Epithelial cell of proximal tubule (primary cell): ENCODE measurements around the gene MIB2. TPM values are rescaled to one million over a fixed set of nuclear protein-coding genes. Genes with fewer than 3 reads are reported as not detected.
A peak's percentile ranks its signal among the peaks of the same experiment; 100 is the strongest.

Experiments used
- DNase-seq: peaks from one replicate; pipeline ENCODE4 v3.0.0-alpha.2; 2011; ENCODE audit warnings: low read depth
- H3K4me3 ChIP-seq: 2 replicates; pipeline ENCODE4 v1.5.1; 2011; ENCODE audit warnings: low read depth, mild to moderate bottlenecking, low read length
- total RNA-seq: library from RNA; depleted of rRNA; stranded (reverse); fragments of >200 nt; gene quantifications from 2 replicates; pipeline ENCODE4 v1.2.3, GENCODE V29; 2015
- TF ChIP-seq, protein P1 (sequence below): conservative IDR thresholded peaks from 2 replicates; pipeline ENCODE4 v1.5.1; 2012; ENCODE audit warnings: low read depth, mild to moderate bottlenecking, low read length

MIB2 gene
- total RNA-seq, 1 donor from 2014 or later, result 29.4 TPM

DNA sequence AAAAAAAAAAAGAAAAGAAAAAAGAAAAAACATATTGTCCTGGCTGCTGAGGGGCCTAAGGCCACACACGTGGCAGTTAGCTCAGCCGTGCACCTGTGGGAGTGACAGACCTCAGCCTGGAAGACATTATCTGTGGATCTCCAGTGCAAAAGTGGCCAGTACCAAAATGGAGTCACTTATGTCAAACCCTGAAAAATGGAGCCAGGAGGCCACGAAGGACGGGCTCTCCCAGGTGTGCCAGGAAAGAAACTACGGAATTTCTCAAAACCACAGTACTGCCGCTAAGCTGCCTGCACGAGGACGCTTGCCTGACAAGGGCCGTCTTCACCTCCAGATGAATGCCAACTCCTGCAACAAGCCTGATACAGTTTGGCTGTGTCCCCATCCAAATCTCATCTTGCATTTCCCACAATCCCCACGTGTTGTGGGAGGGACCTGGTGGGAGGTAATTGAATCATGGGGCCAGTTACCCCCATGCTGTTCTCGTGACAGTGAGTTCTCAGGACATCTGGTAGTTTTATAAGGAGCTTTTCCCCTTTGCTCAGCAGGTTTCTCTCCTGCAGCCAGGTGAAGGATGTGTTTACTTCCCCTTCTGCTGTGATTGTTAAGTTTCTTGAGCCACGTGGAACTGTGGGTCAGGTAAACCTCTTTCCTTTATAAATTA, 5.3 kb upstream of the MIB2 start:
- H3K4me3 ChIP-seq, result no peak overlapping the region
- DNase-seq, result no peak
- TF ChIP-seq, protein P1, sequence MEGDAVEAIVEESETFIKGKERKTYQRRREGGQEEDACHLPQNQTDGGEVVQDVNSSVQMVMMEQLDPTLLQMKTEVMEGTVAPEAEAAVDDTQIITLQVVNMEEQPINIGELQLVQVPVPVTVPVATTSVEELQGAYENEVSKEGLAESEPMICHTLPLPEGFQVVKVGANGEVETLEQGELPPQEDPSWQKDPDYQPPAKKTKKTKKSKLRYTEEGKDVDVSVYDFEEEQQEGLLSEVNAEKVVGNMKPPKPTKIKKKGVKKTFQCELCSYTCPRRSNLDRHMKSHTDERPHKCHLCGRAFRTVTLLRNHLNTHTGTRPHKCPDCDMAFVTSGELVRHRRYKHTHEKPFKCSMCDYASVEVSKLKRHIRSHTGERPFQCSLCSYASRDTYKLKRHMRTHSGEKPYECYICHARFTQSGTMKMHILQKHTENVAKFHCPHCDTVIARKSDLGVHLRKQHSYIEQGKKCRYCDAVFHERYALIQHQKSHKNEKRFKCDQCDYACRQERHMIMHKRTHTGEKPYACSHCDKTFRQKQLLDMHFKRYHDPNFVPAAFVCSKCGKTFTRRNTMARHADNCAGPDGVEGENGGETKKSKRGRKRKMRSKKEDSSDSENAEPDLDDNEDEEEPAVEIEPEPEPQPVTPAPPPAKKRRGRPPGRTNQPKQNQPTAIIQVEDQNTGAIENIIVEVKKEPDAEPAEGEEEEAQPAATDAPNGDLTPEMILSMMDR, result no peak

DNA sequence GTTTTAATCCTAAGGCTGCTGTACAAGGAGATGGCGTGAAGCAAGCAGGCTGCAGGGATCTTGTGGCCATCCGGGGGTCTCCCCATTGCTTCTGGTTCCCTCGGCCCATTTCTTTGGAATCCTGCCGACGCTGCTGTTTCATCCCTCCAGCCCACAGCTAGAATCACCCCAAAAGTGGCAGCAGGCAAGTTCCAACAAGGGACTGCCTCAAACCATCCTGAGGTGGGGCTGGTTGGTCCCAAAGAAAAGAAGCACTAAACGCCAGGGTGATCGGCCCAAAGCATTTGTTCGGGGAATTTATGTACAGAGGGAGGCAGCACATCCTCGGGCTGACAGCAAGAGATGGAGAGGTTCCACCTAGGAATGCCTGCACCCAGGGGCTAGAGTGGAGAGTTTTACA, 4.5 kb upstream of the MIB2 start:
- no peak for DNase-seq
- TF ChIP-seq, protein P1, result no peak
- H3K4me3 ChIP-seq, result no peak overlapping the region

DNA sequence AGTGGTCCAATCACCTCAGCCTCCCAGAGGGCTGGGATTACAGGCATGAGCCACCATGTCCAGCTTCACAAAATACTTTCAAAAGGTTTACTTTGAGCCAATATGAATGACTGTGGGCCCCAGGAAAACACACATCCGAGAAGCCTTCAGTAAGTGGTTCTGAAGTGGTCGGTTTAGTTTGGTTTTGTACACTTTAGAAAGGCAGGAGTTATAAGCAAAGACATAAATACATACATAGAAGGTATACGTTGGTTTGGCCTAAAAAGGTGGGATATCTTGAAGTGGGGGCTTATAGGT, 3.2 kb upstream of the MIB2 start:
- DNase-seq, result no peak
- TF ChIP-seq, protein P1, result no peak
- no peak overlapping the region for H3K4me3 ChIP-seq

DNA sequence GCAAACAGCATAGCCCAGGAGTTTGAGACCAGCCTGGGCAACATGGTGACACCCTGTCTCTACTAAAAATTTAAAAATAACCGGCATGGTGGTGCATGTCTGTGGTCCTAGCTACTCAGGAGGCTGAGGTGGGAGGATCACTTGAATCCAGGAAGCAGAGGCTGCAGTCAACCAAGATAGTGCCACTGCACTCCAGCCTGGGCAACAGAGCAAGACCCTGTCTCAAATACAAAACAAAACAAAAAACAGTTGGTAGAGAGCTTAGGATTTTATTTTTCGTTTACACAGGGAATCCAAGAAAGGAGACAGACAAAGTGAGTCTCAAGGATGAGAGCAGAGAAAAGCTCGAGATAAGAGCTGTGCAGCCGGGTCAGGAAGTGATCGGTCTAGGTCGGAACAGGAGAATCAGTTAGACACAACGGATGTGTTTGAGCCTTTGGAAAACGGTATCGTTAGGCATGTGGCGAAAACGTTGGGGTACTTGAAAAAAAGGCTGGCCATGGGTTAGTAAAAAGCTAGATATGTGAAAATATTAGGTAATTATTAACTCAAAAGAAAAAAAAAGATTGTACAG, 1.7 kb upstream of the MIB2 start:
- TF ChIP-seq, protein P1, result no peak
- no peak for DNase-seq
- peak overlapping the region; percentile 99 for H3K4me3 ChIP-seq

DNA sequence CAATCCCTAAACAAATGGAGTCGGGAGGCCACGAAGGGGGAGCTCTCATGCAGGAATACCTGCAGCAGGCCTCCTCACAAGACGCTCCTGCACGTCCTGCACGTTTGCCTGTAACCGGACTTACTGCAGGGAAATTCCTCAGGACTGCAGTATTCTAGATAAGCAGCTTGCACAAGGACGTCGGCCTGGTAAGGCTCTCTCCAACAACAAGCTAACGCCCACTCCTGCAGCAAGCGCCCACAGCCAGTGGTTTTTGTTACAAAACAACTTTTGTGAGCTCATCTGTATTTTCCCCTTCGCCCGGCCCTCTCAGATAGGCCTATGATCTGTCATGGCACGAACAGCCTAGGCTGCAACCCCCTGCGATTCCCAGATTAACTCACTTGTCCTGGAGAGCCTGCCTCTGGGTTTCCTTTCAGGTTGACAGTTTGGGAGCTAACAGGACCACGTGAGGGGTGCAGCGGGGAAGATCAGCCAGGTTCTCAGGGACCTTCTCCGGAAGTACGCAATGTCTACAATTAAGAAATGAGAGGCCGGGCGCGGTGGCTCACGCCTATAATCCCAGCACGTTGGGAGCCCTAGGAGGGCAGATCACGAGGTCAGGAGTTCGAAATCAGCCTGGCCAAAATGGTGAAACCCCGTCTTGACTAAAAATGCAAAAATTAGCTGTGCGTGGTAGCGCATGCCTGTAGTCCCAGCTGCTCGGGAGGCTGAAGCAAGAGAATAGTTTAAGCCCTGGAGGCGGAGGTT, 921 bp upstream of the MIB2 start:
- no peak for DNase-seq

DNA sequence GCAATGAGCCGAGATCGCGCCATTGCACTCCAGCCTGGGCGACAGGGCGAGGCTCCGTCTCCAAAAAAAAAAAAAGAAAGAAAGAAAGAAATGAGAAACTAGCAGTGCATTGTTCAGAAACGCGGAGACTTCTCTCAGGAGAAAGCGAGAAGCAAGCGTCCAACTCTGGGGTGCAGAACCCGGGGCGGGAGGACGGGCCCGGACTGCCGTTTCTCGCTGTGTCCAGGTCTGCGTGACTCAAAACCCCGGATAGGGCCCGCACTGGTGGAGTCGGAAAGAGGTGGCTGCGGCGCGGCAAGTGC, 395 bp upstream of the MIB2 start:
- TF ChIP-seq, protein P1, result no peak
- no peak for DNase-seq
- H3K4me3 ChIP-seq, result peak overlapping the region; percentile 99

More for the DNA sequence above, 921 bp upstream of the MIB2 start:
- peak overlapping the region; percentile 99 for H3K4me3 ChIP-seq
- TF ChIP-seq, protein P1, result no peak
